ENCODE measurements around the gene CACNA1E. TPM values are rescaled to one million over a fixed set of nuclear protein-coding genes. Genes with fewer than 3 reads are reported as not detected.
"Not testable (repeated sequence)": the region's sequence is repeated elsewhere in the genome, so short reads cannot be mapped to it uniquely, and the experiment has no call there.

Gene CACNA1E
- total and polyA plus RNA-seq, 2 experiments from 2014 or later, result 0.32 to 1.1 TPM

DNA sequence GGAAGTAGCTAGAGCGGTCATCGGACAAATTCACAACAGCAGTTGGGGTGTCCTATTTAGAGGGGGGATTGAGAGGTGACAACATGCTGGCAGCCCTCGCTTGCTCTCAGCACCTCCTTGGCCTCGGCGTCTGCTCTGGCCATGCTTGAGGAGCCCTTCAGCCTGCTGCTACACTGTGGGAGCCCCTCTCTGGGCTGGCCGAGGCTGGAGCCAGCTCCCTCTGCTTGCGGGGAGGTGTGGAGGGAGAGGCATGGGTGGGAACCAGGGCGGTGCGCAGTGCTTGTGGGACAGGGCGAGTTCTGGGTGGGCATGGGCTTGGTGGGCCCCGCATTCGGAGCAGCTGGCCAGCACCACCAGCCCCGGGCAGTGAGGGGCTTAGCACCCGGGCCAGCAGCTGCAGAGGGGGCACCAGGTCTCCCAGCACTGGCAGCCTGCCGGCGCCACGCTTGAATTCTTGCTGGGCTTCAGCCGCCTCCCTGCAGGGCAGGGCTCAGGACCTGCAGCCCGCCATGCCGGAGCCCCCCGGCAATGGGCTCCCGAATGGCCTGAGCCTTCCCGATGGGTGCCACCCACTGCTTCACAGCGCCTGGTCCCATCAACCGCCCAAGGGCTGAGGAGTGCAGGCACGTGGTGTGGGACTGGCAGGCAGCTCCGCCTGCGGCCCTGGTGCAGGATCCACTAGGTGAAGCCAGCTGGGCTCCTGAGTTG lies 349.0 kb downstream of the CACNA1E start:
- ATAC-seq; H3K4me1 ChIP-seq (ENCODE audit: insufficient read depth); H2AFZ ChIP-seq; H3K27me3 ChIP-seq (ENCODE audit: insufficient read depth); H3K36me3 ChIP-seq (ENCODE audit: insufficient read depth); H4K20me1 ChIP-seq (replicated peaks; ENCODE audit: insufficient read depth); H3K27ac Mint-ChIP-seq; H3K27me3 Mint-ChIP-seq (ENCODE audit: insufficient read depth, low read depth, poor library complexity); H3K9me2 ChIP-seq (ENCODE audit: insufficient read depth); H3K27ac ChIP-seq (ENCODE audit: low read depth); H3F3A ChIP-seq (replicated peaks; ENCODE audit: low read depth); DNase-seq (ENCODE audit: low spot score); H3K4me3 ChIP-seq; H3K79me2 ChIP-seq (replicated peaks; ENCODE audit: insufficient read depth); H3K4me1 Mint-ChIP-seq; H3K4me3 Mint-ChIP-seq; H3K4me2 ChIP-seq: not testable (repeated sequence)
- H3K36me3 Mint-ChIP-seq (ENCODE audit: low read depth), result peaks cover 25% of the 10 kb centered on the region
- peaks cover 78% of the 10 kb centered on the region for H3K9me3 Mint-ChIP-seq

DNA sequence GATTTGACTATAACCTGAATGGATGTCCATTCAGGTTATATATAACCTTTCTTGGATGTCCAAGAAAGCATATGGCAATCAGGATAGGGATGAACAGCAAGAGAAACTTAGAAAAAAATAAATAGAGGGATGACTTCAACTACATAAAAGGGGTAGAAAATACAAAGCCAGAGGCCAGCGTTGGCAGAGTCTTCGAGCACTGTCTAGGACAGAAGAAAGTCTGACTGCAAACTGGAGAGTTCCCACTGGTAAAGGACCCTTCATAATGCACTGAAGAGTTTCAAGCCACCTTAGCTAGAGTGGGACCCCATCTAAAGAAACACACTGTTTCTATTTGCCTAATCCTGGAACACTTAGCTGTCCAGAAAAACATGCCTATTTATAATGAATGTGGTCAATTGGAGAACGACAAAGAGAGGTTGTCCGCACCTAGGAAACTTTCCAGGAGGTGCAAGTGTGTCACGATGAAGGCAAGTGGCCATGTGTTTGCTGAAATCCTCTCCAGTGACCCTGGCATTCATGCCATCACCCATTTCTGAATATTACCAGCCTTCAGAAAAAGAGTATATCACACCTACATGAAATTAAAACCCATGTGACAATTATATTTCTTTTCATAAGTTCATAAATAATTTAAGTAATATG lies 362.8 kb downstream of the CACNA1E start:
- H3K4me2 ChIP-seq, result no peak overlapping the region
- no peaks in the 10 kb centered on the region for H3K9me2 ChIP-seq (ENCODE audit: insufficient read depth)
- H3K36me3 Mint-ChIP-seq (ENCODE audit: low read depth), result no peaks in the 10 kb centered on the region
- no peak overlapping the region for H3K4me3 ChIP-seq
- no peaks in the 10 kb centered on the region for H3K4me1 Mint-ChIP-seq
- H3K36me3 ChIP-seq (ENCODE audit: insufficient read depth), result no peaks in the 10 kb centered on the region
- H3K27me3 ChIP-seq (ENCODE audit: insufficient read depth), result no peaks in the 10 kb centered on the region
- no peaks in the 10 kb centered on the region for H3K79me2 ChIP-seq (replicated peaks; ENCODE audit: insufficient read depth)
- H3K27me3 Mint-ChIP-seq (ENCODE audit: insufficient read depth, low read depth, poor library complexity), result peaks cover 6% of the 10 kb centered on the region
- no peak overlapping the region for H3K27ac Mint-ChIP-seq
- H4K20me1 ChIP-seq (replicated peaks; ENCODE audit: insufficient read depth), result no peaks in the 10 kb centered on the region
- H3K9me3 Mint-ChIP-seq, result no peaks in the 10 kb centered on the region
- no peaks in the 10 kb centered on the region for H3K4me1 ChIP-seq (ENCODE audit: insufficient read depth)
- ATAC-seq, result no peak
- H3K27ac ChIP-seq (ENCODE audit: low read depth), result no peak overlapping the region
- no peak overlapping the region for H3K4me3 Mint-ChIP-seq
- H3F3A ChIP-seq (replicated peaks; ENCODE audit: low read depth), result no peaks in the 10 kb centered on the region
- no peak overlapping the region for H2AFZ ChIP-seq
- DNase-seq (ENCODE audit: low spot score), result no peak
- no peak for TF ChIP-seq ZNF331 (CRISPR knock-in tag; IDR thresholded peaks at IDR 0.05; ENCODE audit: low read depth)
- TF ChIP-seq, protein P1, sequence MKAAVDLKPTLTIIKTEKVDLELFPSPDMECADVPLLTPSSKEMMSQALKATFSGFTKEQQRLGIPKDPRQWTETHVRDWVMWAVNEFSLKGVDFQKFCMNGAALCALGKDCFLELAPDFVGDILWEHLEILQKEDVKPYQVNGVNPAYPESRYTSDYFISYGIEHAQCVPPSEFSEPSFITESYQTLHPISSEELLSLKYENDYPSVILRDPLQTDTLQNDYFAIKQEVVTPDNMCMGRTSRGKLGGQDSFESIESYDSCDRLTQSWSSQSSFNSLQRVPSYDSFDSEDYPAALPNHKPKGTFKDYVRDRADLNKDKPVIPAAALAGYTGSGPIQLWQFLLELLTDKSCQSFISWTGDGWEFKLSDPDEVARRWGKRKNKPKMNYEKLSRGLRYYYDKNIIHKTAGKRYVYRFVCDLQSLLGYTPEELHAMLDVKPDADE (IDR thresholded peaks at IDR 0.05), result no peak
- no peak for TF ChIP-seq ZNF114 (CRISPR knock-in tag; IDR thresholded peaks at IDR 0.05)
- TF ChIP-seq, protein P2, sequence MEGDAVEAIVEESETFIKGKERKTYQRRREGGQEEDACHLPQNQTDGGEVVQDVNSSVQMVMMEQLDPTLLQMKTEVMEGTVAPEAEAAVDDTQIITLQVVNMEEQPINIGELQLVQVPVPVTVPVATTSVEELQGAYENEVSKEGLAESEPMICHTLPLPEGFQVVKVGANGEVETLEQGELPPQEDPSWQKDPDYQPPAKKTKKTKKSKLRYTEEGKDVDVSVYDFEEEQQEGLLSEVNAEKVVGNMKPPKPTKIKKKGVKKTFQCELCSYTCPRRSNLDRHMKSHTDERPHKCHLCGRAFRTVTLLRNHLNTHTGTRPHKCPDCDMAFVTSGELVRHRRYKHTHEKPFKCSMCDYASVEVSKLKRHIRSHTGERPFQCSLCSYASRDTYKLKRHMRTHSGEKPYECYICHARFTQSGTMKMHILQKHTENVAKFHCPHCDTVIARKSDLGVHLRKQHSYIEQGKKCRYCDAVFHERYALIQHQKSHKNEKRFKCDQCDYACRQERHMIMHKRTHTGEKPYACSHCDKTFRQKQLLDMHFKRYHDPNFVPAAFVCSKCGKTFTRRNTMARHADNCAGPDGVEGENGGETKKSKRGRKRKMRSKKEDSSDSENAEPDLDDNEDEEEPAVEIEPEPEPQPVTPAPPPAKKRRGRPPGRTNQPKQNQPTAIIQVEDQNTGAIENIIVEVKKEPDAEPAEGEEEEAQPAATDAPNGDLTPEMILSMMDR (conservative IDR thresholded peaks at IDR 0.05; ENCODE audit: low read depth in 2 of 2), result no peak
- TF ChIP-seq, protein P3, sequence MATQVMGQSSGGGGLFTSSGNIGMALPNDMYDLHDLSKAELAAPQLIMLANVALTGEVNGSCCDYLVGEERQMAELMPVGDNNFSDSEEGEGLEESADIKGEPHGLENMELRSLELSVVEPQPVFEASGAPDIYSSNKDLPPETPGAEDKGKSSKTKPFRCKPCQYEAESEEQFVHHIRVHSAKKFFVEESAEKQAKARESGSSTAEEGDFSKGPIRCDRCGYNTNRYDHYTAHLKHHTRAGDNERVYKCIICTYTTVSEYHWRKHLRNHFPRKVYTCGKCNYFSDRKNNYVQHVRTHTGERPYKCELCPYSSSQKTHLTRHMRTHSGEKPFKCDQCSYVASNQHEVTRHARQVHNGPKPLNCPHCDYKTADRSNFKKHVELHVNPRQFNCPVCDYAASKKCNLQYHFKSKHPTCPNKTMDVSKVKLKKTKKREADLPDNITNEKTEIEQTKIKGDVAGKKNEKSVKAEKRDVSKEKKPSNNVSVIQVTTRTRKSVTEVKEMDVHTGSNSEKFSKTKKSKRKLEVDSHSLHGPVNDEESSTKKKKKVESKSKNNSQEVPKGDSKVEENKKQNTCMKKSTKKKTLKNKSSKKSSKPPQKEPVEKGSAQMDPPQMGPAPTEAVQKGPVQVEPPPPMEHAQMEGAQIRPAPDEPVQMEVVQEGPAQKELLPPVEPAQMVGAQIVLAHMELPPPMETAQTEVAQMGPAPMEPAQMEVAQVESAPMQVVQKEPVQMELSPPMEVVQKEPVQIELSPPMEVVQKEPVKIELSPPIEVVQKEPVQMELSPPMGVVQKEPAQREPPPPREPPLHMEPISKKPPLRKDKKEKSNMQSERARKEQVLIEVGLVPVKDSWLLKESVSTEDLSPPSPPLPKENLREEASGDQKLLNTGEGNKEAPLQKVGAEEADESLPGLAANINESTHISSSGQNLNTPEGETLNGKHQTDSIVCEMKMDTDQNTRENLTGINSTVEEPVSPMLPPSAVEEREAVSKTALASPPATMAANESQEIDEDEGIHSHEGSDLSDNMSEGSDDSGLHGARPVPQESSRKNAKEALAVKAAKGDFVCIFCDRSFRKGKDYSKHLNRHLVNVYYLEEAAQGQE (IDR thresholded peaks at IDR 0.05; ENCODE audit: unreplicated experiment), result no peak
- TF ChIP-seq STAT1 (IDR thresholded peaks at IDR 0.05; ENCODE audit: unreplicated experiment), result no peak
- TF ChIP-seq POLR2AphosphoS5 (IDR thresholded peaks at IDR 0.05; ENCODE audit: low read depth), result no peak
- TF ChIP-seq, protein P4, sequence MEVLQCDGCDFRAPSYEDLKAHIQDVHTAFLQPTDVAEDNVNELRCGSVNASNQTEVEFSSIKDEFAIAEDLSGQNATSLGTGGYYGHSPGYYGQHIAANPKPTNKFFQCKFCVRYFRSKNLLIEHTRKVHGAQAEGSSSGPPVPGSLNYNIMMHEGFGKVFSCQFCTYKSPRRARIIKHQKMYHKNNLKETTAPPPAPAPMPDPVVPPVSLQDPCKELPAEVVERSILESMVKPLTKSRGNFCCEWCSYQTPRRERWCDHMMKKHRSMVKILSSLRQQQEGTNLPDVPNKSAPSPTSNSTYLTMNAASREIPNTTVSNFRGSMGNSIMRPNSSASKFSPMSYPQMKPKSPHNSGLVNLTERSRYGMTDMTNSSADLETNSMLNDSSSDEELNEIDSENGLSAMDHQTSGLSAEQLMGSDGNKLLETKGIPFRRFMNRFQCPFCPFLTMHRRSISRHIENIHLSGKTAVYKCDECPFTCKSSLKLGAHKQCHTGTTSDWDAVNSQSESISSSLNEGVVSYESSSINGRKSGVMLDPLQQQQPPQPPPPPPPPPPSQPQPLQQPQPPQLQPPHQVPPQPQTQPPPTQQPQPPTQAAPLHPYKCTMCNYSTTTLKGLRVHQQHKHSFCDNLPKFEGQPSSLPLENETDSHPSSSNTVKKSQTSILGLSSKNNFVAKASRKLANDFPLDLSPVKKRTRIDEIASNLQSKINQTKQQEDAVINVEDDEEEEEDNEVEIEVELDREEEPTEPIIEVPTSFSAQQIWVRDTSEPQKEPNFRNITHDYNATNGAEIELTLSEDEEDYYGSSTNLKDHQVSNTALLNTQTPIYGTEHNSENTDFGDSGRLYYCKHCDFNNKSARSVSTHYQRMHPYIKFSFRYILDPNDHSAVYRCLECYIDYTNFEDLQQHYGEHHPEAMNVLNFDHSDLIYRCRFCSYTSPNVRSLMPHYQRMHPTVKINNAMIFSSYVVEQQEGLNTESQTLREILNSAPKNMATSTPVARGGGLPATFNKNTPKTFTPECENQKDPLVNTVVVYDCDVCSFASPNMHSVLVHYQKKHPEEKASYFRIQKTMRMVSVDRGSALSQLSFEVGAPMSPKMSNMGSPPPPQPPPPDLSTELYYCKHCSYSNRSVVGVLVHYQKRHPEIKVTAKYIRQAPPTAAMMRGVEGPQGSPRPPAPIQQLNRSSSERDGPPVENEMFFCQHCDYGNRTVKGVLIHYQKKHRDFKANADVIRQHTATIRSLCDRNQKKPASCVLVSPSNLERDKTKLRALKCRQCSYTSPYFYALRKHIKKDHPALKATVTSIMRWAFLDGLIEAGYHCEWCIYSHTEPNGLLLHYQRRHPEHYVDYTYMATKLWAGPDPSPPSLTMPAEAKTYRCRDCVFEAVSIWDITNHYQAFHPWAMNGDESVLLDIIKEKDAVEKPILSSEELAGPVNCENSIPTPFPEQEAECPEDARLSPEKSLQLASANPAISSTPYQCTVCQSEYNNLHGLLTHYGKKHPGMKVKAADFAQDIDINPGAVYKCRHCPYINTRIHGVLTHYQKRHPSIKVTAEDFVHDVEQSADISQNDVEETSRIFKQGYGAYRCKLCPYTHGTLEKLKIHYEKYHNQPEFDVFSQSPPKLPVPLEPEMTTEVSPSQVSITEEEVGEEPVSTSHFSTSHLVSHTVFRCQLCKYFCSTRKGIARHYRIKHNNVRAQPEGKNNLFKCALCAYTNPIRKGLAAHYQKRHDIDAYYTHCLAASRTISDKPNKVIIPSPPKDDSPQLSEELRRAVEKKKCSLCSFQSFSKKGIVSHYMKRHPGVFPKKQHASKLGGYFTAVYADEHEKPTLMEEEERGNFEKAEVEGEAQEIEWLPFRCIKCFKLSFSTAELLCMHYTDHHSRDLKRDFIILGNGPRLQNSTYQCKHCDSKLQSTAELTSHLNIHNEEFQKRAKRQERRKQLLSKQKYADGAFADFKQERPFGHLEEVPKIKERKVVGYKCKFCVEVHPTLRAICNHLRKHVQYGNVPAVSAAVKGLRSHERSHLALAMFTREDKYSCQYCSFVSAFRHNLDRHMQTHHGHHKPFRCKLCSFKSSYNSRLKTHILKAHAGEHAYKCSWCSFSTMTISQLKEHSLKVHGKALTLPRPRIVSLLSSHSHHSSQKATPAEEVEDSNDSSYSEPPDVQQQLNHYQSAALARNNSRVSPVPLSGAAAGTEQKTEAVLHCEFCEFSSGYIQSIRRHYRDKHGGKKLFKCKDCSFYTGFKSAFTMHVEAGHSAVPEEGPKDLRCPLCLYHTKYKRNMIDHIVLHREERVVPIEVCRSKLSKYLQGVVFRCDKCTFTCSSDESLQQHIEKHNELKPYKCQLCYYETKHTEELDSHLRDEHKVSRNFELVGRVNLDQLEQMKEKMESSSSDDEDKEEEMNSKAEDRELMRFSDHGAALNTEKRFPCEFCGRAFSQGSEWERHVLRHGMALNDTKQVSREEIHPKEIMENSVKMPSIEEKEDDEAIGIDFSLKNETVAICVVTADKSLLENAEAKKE (CRISPR knock-in tag; IDR thresholded peaks at IDR 0.05), result no peak
